ENCODE results near the gene SLC38A10.

DNA sequence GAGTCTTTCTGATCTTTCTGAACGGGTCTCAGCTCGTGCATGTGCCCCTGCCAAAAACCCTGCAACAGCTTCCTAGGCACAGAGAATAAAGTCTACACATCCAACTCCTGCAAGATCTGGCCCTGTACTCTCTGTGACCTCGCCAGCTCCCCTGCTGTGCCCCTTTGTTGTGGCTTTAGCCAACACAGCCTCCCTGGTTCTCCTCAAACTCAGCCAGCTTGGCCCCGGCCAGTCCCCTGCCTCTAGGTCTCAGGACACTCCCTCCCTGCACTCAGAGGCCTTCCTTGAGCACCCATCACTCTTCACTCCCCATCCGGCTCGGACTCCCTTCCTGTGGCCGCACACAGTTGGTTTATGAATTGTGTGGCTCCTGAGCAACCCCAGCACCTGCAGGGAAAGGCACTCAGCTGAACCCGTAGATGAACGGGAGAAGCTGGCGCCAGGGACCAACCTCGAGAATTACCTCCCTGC, 73.7 kb downstream of the SLC38A10 start:
- no peak for TF ChIP-seq CTCF (conservative IDR thresholded peaks at IDR 0.05; ENCODE audit: low read length)
- TF ChIP-seq EZH2phosphoT487 (IDR thresholded peaks at IDR 0.05; ENCODE audit: borderline replicate concordance, low read depth, low read length) = no peak

All from OCI-LY7 (cell line).